ENCODE results near the gene BCKDHA.
"Not testable (repeated sequence)": the region's sequence is repeated elsewhere in the genome, so short reads cannot be mapped to it uniquely, and the experiment has no call there.

BCKDHA gene

DNA sequence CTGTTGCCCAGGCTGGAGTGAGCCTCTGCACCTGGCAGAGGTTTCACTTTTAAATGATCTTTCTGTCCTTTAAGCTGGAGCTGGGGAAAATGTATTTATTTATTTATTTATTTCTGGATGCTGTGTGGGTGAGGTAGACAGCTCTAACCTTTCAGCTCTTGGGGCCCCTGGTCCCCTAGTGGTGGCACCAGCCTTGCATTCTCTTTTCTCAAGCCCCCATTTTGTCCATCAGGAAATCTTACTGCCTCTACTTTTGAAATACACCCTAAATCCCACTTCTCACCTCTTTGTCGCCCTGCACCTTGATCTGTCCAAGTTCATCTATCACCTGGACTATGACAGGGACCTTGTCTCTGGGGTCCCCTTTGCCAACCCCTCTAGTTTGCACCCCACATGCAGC, 31.5 kb upstream of the BCKDHA start:
- no peak for DNase-seq (ENCODE audit: low read depth)

DNA sequence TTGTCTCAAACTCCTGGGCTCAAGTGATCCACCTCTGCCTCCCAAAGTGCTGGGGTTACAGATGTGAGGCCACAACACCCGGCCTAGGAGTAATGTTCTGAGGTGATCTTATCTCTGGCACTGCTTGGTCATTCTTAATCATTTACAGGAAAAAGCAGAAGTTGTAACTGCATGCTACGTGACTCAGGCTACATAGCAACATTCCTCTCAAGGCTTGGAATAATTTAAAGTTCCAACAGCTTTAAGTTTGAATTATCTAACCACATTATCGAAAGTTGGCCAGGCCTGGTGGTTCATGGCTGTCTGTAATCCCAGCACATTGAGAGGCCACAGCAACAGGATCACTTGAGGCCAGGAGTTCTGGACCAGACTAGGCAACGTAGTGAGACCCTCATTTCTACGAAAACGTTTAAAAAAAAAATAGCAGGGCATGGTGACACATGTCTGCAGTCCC, 29.7 kb upstream of the BCKDHA start:
- no peak for DNase-seq (ENCODE audit: low read depth)

DNA sequence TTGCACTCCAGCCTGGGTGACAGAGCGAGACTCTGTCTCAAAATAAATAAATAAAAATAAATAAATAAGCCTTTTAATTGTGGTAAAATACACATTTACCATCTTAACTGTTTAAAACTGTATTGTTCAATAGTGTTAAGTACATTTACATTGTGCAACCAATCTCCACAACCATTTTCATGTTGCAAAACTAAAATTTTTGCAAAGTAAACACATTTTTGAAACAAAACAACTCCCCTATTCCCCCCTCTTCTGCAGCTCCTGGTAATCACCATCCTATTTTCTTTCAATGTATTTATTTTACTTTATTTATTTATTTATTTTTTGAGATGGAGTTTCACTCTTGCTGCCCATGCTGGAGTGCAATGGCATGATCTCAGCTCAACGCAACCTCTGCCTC, 27.8 kb upstream of the BCKDHA start:
- no peak for DNase-seq (ENCODE audit: low read depth)

DNA sequence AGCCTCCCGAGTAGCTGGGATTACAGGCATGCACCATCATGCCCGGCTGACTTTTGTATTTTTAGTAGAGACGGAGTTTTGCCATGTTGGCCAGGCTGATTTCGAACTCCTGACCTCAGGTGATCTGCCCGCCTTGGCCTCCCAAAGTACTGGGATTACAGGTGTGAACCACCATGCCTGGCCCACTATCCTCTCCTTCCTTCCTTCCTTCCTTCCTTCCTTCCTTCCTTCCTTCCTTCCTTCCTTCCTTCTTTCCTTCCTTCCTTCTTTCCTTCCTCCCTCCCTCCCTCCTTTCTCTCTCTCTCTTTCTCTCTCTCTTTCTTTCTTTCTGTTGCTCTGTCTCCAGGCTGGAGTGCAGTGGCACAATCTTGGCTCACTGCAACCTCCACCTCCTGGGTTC, 26.5 kb upstream of the BCKDHA start:
- DNase-seq (ENCODE audit: low read depth) = not testable (repeated sequence)

DNA sequence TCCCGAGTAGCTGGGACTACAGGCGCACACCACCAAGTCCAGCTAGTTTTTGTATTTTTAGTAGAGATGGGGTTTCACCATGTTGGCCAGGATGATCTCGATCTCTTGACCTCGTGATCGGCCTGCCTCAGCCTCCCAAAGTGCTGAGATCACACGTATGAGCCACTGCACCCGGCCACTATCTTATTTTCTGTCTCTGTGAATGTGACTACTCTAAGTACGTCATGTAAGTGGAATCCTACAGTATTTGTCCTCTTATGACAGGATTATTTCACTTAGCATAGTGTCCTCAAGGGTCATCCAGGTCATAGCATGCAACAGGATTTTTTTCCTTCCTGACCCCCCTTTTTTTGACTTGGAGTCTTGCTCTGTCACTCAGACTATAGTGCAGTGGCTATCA, 26.1 kb upstream of the BCKDHA start:
- DNase-seq (ENCODE audit: low read depth) = no peak

DNA sequence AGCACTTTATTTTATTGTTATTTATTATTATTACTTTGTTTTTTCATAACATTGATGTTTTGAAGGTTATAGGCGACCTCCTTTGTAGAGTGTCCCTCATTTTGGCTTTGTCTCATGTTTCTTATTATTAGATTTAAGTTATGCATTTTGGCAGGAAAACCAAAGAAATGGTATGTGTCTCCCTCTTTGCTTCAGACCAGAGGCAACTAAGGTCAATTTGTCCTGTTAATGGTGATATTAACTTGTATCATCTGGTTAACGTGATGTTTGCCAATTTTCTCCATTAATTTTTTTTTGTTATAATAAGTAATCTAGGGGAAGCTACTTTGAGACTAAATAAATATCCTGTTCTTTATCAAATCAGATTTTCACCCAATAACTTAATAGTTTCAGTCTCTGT, 25.1 kb upstream of the BCKDHA start:
- no peak for DNase-seq (ENCODE audit: low read depth)

DNA sequence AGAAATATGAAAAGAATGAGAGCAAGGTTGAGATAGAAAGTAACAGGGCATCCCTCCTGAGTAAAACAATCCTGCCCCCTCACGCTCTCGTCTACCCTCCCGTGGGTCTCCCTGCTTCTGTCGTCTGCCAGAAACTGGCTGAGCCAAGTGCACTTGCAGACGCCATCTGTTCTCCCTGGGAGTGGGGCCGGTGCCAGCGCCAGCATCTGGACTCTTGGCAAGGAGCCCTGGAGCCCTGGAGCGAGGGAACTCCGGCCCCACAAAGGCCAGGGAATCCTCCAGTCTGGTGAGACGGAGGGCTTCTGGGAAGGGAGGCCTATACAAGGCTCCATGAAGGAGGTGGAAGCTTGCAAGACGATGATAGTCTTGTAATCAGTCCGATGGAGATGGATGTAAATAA, 23.6 kb upstream of the BCKDHA start:
- DNase-seq (ENCODE audit: low read depth) = no peak

DNA sequence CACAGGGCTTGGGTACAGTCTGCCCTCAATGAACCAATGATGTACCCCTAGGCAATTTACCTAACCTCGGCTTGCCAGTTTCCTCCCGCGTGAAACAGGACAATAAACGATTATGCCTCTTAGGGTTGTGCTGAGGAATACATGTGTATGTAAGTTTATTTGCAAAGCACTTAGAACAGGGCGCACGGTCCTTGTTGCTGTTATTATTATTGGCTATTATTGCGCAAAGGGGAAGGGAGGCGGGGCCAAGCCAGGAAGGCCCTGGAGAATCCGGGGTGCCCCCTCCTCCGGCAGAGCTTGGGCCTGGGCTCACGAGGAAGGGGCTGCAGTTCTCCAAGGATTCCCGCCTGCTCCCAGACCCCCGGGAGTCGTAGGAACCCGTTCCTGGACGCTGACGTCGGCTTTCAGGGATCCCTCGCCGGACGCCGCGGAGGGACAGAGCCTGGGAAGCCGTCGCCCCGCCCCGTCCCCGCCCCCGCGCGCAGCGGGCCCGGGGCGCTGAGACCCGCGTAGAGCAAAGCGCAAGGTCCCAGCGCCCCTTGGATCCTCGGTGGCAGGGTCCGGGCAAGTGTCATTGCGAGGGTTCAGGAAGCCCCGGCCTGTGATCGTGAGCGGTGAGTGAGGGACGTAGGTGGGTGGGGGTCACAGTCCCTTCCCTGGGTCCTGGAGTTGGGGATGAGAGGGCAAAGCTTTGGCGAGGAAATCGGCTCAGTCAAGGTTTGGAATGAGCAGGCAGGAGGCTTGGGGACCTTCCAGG, 21.2 kb upstream of the BCKDHA start, which contains the start of gene TMEM91:
Gene TMEM91 (plus strand): TSS at position 293 of the 757 bp plus-strand sequence. CDS start 1,777 bp downstream, outside the sequence.
- no peak for DNase-seq (ENCODE audit: low read depth)

DNA sequence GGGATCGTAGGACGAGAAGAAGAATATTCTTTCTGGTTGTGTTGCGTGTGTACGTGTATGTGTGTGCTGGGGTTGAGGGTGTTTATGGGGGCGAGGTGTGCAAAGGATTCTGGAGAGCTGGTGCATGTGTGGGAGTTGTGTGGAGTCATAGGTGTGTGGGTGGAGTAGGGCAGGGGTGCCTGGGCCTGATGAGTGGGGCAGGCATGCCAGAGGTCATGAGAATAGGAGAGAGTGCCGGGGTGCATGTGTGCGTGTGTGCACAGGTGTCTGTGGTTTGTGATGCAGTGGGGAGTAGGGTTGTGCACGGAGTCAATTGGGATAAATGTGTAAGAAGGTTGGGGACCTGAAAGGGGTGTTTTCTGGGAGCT, 20.6 kb upstream of the BCKDHA start:
- no peak for DNase-seq (ENCODE audit: low read depth)

DNA sequence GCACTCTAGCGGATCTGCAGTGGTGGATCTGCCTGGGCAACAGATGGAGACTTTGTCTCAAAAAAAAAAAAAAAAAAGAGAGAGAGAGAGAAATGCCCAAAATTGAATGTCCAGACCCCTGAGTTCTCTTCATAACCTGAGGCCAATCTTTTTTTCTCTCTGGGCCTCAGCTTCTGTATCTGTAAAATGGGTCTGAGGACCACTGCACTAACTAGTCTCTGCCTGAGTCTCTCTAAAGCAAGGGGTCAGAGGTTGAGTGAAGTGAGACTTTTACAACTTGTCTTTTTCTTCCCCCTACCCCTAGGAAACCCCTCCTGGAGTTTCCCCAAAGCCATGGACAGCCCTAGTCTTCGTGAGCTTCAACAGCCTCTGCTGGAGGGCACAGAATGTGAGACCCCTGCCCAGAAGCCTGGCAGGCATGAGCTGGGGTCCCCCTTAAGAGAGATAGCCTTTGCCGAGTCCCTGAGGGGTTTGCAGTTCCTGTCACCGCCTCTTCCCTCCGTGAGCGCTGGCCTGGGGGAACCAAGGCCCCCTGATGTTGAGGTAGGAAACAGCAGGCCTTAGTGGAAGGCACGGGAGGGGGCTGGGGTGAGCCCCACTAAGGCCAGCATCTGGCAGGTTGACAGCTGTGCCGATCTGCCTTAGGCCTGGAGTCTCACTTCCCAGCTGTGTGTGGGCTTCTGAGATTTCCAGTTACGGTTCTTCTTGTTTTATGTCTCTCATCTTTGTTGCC, 19.5 kb upstream of the BCKDHA start:
- no peak for DNase-seq (ENCODE audit: low read depth)

DNA sequence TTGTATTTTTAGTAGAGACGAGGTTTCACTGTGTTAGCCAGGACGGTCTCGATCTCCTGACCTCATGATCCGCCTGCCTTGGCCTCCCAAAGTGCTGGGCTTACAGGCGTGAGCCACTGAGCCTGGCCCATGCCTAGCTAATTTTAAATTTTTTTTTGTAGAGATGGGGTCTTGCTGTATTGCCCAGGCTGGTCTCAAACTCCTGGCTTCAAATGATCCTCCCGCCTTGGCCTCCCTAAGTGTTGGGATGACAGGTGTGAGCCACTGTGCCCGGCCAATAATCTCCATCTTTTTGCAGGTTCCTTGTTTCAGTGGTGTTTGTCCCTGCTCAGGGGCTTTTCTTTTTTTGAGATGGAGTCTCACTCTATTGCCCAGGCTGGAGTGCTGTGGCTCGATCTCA, 16.1 kb upstream of the BCKDHA start:
- not testable (repeated sequence) for DNase-seq (ENCODE audit: low read depth)

DNA sequence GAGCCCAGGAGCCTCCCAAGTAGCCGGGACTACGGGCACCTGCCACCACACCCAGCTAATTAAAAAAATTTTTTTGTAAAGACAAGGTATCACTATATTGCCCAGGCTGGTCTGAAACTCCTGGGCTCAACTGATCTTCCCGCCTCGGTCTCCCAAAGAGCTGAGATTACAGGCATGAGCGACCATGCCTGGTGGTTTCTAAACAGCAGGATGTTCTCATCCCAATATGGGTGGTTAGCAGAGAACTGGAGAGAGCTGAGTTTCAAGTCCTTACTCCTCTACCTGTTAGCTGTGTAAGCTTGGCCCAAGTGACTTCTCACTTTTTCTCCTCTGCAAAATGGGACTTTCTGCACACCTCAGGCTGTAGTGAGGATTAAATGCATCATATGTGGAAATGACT, 13.3 kb upstream of the BCKDHA start:
- no peak for DNase-seq (ENCODE audit: low read depth)

DNA sequence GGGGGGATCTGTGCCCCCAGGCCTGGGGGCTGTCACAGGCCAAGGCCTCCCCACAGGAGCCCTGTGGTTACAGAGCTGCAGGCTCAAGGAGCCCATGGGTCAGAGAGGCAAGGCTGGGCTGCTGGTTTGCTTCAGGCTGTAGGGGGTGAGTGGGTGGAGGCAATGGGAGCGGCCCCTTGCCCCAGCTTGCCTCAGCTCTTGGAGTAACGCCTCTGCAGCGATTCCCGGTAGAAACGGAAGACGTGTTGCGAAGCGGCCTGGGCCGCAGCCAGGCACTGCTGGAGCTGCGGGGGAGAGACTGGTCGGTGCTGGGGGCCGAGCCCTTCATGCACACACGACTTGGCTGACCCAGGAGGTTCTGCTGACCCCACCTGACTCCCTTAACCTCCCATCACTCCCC, 11.2 kb upstream of the BCKDHA start:
- DNase-seq (ENCODE audit: low read depth) = no peak

DNA sequence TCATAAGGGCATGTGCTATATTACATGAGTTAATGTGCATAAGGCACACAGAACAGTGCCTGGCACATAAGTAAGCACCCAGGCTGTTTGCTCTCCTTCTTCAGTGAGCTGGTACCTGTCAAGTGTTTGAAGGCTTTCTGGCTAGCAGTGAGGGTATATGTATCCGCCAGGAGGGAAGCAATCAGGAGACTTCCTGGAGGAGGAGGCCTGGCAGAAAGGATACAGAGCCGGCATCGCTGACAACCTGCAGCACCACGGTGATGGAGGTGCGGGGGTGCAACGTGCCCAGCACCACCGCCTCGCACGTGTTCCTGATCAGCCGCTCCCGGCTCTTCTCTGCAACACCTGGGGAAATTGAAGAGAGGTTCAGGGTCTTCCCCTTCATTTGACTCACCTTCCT, 6.0 kb upstream of the BCKDHA start:
- no peak for DNase-seq (ENCODE audit: low read depth)

DNA sequence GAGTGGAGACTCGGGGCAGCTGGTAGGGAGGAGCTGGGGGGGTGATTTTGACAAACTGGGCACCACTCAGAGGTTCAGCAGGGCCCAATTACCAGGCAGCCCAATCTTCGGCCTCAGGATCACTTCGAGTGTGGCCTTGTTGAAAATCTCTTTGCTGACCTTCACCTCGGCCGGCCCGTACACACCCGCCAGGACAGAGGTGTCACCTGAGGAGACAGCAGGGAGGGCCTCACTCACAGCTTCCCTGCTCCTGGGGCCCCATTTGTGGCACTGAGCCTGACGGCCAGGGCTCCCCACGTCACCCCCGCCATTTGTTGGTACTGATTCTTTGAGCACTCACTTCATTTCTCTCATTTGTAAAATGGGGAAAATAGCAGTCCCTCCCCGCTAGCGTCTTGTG, 4.8 kb upstream of the BCKDHA start:
- no peak for DNase-seq (ENCODE audit: low read depth)

DNA sequence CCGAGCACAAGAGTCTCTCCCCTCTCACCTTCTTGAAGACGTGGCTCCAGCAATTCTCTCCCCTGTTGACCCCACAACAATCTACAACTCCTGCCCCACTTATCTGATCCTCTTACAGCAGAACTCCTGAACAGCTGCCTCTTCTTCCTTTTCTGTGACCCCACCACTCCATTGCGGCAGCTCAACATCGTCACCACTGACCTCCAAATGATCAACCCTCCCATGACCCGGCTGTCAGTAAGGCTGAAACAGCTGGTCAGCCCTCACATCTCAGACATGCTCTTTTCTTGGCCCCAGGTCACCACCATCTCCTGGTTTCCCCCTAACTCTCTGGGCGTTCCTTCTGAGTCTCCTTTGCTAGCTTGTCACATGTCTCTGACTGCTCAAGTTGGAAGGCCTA, 2.3 kb upstream of the BCKDHA start:
- DNase-seq (ENCODE audit: low read depth) = no peak

DNA sequence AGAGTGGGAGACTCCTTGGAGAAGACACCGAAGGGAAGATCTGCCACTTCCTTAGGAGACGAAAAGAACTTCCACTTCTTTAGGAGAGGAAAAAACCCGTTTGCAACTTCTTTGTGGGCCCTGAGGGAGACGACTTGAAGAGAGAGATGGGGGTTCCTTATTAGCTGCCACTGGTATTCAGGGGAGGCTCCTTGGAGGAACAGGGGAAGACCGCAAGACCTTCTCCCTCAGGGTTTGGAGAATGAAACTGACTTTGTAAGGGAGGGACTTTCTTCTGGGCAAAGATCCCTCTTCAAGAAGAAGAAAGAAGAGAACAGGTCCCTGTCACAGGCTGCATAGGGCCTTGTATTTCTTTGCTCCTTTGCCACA, 416 bp downstream of the BCKDHA start:
- DNase-seq (ENCODE audit: low read depth) = no peak

DNA sequence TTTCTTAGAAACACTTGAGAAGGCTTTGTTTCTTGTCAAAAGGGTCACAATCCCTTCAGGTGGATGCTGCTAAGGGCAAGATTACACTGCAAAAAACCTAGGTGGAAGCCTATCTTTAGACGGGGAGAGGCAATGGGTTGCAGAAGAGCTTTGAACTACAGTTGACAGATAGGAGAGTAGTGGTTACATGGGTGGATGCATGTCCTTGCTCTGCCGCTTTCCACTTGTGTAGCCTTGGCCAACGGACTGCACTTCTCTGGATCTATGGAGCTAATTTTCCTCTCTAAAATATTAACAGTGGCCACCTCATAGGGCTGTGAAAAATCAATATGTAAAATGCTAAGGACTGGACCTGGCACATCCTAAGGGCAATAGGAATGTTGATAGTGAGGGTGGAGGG, 980 bp downstream of the BCKDHA start:
- DNase-seq (ENCODE audit: low read depth) = no peak

DNA sequence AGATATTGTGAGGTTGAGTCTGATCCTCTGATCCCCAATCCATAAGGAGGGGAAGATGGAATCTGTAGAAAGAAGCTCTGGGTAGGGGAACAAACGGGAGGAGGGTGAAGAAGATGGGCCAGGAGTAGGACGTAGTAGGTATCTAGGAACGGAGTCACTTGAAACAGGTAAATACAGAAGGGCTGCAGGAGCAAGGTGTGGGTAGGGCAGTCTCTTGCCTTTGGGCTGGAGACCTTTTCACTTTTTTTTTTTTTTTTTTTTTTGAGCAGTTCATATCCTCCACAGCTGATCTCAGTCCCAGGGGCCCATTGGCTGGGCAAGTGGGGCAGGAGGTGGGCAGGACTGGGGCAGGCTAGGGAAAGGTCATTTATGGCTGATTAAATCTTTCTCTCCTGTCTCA, 1.5 kb downstream of the BCKDHA start:
- no peak for DNase-seq (ENCODE audit: low read depth)

DNA sequence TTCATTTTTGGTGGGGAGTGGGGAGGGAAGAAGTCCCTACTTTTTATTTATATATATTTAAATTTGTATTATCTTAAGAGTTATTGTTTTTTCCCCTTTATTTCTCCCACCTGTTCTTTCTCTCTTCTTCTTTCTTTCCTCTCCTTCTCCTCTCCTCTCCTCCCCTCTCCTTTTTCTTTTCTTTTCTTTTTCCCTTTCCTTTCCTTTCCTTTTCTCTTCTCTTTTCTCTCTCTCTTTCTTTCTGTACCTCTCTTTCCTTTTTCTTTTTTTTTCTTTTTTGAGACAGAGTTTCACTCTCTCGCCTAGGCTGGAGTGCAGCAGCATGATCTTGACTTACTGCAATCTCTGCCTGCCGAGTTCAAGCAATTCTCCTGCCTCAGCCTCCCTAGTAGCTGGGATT, 1.9 kb downstream of the BCKDHA start:
- DNase-seq (ENCODE audit: low read depth) = no peak

DNA sequence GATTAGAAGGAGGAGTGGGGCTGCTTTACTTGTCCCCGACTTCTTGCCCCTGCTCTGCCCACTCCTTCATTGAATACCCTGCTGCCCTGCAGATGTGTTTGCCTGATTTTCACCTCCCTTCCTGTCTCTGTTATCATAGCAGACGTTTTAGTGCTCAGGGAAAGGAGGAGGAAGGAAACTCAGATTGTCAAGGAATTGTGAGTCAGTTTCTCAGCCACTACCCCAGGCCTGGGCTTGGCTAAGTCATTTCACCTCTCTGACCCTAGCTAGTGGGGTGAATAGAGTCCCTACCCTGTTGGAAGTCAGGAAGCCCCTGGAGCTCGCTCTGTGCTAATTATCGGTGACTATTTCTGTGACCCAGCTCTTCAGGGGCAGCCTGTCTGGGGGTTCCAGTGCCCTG, 3.9 kb downstream of the BCKDHA start:
- no peak for DNase-seq (ENCODE audit: low read depth)

DNA sequence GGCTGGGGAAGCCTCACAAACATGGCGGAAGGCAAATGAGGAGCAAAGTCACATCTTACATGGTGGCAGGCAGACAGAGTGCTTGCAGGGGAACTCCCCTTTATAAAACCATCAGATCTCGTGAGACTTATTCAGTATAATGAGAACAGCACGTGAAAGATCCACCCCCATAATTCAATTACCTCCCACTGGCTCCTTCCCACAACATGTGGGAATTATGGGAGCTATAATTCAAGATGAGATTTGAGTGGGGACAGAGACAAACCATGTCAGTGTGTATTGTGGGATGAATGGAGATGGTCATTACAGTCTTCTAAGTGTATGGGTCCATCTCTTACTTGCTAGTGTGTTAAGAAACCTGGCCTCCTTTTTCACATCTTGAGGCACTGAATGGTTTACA, 4.4 kb downstream of the BCKDHA start:
- DNase-seq (ENCODE audit: low read depth) = no peak

DNA sequence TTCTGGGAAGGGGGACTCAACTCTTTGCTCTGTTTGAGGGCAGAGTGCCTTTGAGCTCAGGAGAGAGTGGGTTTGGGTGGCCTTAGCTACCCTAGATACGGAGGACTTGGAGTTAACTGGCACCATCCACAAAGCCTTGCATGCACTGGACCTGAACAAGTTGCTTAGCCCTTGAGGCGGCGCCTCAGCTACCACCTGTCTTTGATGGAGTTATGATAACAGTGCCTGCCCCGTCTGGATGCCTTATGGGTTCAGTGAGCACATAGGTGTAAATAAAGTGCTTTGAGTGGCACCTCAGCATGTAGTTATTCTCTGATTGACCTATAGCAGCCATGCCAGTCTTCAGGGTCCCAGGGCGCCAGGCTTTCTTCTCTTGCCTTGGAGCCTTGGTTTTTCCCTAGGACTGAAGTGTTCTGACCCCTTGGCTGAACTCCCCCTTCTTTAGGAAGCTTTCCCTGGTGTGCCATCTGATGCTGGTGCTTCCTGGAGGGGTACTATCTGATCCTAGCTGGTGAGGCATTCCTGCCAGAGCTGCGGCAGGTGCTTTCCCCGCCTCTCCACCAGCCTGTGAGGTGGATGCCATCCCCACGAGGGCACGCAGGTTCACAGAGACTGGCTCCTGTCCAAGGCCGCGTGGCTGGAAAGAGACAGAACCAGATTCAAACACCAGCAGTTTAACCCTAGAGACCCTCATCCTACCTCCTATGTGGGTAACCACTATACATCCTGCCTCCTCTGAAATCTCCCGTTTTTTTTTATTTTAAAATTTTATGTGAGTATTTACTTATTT, 5.8 kb downstream of the BCKDHA start:
- no peak for DNase-seq (ENCODE audit: low read depth)
